GM19328 (cell line): ENCODE results near the gene ALG11.

Source experiments
- ATAC-seq: cut with Tn5 transposase; IDR thresholded peaks from one replicate; pipeline ENCODE4 v1.9.1; 2021; ENCODE audit warnings: mild to moderate bottlenecking, moderate library complexity; ENCODE audit not compliant: unreplicated experiment

ALG11 gene

DNA sequence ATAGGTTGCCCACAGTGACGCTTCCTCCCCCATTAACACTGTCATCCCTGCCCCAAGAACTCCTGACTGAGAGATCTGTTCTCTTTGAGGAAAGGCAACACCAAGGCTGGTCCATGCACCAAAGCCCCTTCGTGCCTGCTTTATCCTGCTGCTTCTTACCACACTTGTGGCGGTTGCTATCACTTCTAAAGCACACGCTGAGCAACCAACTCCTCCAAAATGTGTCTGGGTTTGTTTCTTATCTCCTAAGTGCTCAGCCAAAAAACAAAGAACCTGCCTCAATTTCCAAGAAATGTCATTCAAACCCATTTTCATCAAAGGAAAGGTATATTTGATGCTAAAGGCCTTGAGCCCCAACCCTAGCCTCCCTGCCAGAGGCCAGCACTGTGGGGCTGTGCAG, 15.6 kb upstream of the ALG11 start:
- ATAC-seq = no peak

DNA sequence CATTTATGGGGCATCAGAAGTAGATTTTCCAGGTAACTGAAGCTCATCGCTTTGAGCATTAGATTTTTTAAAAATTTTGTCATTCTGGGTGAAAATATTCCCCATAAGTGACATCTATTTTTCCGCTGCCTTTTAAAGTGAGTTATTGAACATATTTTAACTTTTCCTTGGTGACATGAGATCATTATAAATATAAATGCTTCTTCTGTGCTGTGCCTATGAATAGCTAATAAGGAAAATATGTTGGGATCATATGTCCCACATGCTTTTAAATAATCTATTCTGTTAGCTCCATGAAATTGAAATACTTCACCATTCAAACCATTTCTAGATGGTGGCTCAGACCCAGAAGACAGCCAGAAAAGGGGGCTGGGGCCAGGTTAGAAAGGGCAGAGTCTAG, 15.0 kb upstream of the ALG11 start:
- ATAC-seq = no peak

DNA sequence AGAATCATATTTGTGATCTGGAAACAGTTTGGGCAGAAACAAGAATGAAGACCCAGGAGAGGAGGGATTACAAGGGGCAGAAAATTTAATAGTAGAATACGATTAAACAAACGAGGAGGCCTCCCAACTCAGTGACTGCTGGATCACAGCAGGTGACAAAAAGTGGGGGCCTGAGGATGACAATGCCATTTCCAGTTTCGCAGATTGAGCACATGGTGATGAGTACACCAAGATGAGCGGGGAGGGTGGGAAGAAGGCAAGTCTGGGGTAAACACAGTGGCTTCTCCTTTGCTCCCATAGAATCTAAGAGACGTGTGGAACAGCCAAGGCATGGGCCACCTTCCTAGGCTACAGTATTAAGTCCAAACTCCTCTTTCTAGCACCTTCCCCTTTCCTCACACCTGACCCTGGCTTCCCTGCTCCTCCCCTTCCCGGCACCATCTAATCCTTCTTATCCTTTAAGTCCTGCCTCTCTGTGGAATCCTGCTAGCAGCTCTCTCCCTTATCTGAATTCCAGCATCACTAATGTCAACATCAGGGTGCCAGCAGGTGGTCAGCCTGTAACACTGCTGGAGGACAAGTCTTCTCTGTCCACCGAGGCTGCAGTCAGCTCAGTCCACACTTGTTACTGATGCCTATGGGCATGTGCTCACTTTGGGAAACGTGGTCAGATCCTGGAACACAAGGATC, 14.4 kb upstream of the ALG11 start:
- no peak for ATAC-seq

DNA sequence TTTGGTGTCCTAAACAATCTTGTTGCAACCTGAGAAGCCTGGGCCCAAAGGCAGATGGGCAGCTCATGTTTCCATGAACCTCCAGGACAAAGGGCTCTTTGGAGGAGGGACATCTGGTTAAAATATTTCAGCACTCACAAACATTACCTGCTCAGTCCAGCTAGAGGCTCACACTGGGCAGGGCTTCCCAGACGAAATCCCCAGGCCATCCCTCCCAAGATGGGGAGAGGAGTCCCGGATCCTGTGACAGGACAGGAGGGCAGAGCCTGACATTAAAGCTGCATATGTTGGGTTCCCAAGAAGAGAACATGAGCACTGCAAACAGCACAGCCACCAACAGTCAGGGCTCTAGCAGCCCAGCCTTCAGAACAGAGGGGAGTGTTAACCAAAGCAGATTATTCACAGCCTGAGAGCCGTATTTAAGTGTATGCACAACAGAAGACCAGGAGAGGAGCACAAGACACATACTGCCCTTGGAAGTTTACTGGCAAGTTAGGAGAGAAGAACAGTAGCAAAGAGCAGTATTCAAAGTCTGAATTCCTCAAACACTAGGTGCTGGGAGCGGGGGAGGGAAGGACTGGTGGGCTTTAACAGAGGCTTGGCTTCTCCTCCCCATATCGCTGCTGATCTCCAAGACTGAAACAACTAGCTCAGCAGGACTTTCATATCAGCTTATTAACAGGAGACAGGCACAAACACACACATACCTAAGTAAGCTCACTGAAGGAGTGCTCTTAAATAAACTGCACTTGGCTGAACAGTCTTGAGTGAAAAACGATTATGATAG, 13.3 kb upstream of the ALG11 start:
- no peak for ATAC-seq

DNA sequence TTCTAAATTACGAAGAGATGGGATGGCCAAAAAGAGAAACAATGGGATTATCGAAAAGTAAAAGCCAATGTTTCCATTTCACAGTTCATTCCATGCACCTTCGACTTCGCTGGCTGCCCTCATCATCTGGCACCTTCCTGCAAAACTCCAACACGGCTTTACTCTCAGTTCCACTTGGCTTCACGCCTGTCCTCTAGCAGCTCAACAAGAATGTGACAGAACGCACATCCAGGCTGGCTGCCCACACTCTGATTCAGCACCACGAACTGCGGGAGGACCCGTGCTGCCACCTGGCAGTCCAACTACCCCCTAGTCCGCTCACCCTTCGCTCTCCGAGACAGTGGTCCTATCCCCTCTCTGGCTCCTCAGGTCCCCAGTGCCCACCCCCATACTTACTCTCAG, 12.7 kb upstream of the ALG11 start:
- no peak for ATAC-seq

DNA sequence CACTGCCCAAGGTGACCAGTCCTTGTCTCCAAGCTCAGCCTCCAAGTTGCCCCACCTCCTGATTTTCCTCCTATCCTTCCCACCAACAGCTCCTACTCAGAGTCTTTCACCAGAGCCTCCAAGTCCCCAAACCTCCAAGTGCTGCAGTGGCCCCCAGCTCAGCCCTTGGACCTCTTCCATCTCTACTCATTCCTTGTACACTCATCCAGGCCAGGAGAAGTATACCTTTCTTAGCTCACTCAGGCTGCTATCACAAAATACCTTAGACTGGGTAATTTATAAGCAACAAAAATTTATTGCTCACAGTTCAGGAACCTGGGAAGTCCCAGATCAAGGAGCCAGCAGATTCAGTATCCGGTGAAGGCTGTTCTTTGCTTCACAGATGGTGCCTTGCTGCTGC, 12.3 kb upstream of the ALG11 start:
- no peak for ATAC-seq

DNA sequence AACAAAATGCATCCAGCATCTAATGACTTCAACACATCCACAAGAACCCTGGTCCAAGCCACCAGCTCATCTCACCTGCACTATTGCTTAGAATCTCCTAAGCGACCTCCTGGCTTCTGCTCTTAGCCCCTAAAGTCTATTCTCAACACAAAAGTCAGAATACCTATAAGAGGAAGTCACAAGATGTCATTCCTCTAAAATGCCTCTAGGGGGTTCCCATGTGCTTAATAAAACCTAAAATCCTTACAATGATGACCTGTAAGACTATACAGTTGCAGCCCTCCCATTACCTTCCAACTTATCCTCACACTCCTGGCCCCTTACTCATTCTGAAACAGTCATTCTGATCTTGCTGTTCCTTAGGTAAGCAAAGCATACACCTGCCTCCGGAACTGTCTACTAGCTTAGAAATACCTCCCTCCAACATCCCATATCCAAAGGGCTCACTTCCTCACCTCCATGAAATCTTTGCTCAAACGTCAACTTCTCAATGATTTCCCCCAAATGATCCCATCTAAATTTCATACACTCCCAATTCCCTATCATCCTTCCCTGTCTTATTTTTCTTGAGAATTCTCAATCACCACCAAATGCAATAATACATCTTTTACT, 11.0 kb upstream of the ALG11 start:
- no peak for ATAC-seq

DNA sequence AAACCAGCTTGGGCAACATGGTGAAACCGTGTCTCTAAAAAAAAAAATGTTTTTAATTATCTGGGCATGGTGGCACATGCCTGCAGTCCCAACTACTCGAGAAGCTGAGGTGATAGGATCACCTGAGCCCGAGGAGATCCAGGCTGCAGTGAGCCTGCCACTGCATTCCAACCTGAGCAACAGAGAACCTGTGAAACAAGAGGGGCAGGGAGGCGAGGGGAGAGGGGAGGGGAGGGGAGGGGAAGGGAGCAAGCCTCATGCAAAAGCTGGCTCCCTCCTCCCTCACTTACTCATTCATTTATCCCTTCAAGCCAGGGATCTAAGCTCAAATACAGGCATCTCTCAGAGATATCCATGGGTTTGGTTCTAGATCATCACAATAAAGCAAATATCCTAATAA, 9.8 kb upstream of the ALG11 start:
- no peak for ATAC-seq

DNA sequence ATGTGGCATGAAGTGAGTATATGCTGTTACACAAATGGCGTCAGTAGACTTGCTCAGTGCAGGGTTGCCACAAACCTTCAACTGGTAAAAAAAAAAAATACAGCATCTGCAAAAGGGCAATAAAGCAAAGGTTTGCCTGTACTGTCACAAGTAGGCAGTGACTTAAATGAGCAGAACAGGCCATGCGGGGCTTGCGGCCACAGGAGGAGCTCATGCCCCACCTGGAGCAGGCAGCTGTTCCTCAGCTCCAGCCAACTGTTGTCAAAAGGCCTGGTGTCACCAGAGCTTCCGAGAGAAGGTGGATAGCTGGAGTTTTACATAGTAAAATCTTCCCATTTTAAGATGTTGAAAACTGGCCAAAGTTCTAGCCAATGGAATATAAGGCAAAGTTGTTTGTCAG, 8.7 kb upstream of the ALG11 start:
- no peak for ATAC-seq

DNA sequence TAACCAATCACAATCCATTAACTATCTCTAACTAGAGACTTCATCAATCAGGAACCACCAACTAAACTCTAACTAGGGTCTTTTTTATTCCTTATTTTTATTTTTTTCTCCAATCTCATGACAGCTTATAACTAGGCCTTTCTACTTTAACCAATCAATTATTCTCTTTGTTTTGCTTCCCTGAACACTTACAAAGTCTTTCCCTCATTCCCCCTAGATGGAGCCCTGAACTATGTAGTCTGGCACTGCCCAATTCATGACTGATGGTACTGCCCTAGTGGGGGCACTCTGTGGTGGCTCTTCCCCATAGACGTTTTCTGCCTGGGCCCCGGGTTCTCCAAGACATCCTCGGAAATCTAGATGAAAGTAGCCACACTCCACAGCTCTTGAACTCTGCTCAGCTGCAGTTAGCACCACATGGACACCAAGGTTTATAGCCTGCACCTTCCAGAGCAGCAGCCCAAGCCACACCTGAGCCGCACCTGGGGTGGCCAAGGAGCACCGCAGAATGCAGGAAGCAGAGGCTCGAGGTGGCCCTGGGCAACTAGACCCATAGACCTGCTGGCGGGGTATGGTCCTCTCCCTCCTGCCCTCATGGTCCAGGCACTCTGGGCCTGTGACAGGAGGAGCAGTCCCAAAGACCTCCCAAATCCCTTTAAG, 7.6 kb upstream of the ALG11 start:
- ATAC-seq = no peak

DNA sequence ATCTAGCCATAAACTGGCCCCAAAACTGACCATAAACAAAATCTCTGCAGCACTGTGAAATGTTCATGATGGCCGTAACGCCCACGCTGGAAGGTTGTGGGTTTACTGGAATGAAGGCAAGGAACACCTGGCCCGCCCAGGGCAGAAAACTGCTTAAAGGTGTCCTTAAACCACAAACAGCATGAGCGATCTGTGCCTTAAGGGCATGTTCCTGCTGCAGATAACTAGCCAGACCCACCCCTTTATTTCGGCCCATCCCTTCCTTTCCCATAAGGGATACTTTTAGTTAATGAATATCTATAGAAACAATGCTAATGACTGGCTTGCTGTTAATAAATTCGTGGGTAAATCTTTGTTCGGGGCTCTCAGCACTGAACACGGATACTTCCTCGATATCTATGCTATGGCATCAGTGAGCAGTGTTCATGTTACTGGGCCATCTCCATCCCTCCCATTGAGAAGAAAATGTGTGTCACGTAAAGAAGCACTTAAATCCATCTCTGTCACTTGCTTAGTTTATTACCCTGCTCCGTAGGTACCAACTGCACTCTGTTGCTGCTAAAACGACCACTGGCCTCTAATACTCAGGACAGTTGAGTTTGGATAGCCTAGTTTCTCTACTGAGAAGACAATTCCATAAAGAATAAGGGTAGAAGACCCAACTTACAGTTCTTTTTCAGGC, 6.2 kb upstream of the ALG11 start:
- no peak for ATAC-seq

DNA sequence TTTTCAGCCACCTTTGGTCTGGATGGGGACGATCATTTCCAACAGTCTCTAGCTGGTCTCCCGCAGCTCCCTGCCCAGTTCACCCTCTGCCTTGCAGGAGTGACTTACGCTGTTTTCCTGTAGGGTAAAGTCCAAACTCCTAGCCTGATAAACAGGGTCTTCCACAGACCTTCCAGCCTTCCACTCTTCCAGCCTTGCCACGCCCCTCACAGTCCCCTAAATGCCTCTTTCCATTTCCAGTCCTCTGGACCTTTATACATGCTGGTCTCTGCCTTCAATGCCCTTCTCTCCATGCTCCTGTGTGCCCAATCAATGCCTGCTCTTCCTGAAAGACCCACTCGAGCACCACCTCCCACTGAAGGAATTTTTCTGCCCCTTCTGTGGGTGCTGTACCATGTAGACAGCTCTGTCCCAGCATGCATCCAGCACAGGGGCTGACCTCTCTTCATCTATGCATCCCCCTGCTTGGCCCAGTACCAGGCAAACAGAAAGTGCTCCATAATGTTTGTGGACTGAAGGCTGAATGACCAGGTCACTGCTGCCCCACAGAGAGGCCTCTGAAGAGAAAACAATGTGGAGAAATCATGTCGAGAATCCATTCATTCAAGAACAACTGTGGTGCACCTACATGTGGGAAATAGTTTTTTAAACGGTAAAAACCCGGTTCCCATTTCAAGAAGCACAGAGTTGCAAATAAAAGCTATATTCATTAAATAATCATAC, 5.5 kb upstream of the ALG11 start:
- ATAC-seq = no peak

DNA sequence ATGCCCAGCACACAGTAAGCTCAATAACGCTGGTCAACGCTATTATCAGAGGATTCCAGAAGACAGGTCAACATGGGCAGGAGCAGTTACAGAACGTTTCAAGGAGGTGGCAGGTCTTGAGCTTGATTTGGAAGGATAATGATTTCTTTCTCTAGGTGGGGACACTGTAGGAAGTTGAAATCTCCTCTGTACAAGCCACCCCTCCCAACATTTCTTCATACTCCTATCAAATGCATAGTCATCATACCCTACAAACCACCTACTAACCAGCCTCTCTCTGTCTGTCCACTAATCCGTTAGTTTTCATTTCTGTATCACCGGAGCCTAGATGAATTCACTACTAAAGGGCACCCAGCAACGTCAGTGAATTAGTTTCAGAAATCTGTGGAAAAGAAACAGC, 2.3 kb upstream of the ALG11 start:
- no peak for ATAC-seq

DNA sequence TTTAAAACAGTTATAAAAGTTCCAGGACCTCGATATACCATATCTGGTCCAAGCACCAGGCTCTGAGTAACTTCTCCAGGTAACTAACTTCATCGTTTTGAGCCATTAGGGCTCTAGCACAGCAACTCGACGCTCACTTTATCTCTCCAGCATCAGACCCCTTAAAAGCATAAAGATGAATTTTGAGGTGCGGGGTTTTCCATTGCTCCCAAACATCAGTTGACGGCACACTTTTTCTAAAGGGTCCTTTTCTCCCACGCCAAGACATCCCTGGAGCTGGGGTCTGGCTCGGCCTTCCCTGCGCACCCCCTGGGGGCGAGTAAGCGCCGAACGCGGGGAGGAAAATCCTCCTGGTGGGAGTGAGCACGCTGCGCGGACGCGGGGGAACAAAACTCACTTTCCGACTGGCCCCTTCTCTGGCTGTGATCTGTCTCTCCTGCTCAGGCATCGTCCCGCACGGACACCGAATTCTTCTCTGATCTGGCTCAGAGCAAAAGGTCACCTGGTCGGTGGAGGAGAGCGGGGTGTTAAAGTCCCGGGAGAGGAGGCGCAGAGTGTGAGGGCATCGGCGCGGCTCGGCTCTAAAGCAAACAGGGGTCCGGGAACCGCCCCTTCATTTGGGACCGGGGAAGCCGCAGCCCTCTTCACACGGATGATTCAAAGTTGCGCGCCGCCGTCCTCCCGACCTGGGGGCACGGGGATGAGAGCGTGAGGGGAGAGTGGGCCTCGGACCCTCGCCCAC, 1.1 kb upstream of the ALG11 start, which contains the start of gene ATP7B:
Gene ATP7B, minus strand, starts transcription at position 561 of the 742 bp plus-strand sequence. Its CDS starts 113 bp downstream, at position 448.
- ATAC-seq = no peak

DNA sequence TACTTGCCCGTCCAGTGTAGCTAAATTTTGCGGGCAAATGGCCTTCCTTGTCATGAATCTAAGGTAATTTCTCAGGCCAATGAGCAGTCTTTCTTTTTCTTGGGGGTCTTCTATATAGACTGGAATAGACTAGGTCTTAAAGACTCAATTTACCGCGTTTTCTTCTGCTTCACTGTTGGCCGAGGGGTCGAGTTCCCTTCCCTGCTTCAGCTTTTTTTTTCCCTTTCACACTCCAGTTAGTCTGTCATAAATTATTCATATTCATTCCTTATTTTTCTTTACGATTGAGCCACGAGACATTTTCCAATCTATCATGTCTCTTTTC, 276 bp downstream of the ALG11 start:
- no peak for ATAC-seq

DNA sequence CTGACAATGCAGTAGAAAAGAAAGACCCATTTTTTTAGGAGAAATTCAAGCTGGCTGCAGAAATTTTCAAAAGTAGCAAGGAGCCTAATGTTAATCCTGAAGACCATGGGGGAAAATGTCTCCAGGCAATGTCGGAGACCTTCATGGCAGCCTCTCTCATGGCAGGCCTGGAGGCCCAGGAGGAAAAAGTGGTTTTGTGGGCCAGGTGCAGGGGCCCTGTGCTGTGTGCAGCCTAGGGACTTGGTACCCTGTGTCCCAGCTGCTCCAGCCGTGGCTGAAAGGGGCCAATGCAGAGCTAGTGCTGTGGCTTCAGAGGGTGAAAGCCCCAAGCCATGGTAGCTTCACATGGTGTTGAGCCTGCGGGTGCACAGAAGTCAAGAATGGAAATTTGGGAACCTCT, 4.1 kb downstream of the ALG11 start:
- ATAC-seq = no peak

DNA sequence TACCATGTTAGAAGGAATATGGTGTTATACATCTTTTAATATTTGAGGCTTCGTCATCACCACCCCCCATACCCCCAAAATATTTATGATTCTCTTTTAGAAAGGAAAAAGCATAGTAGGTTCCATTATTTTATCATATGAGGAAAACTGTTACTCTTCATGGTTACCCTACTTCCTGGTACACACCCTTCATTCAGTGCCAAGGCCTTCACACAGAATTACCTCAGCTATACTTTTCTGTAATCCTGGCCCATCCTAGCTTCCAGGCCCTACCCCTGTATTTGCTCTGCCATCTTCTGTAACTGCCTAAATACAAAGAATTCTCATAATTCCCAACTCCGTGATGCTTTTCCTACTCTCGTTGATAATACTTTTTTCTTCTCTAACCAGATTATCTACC, 8.0 kb downstream of the ALG11 start:
- ATAC-seq = no peak

DNA sequence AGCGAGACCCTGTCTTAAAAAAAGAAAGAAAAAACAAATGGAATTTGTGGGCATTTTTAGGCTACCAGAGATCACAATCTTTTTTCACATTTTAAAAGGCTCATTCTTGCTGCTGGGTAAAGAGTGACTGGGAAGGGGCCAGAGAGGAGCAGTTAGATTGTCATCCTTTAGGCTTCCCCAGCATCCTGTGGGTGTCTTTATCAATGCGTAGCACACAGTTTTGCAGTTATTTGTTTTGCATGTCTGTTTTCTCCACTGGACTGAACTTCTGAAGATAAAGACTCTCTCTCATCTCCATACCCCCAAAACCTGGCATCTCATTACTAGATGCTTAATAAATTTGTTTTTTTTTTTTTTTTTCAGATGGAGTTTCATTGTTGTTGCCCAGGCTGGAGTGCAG, 10.2 kb downstream of the ALG11 start:
- ATAC-seq = no peak

DNA sequence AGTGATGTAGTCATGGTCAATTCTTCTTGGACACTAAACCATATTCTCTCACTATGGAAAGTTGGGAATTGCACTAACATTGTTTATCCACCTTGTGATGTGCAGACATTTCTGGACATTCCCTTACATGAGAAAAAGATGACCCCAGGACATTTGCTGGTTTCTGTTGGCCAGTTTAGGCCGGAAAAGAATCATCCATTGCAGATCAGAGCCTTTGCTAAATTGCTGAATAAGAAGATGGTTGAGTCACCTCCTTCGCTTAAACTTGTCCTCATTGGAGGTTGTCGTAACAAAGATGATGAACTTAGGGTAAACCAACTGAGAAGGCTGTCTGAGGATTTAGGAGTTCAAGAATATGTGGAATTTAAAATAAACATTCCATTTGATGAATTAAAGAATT, 12.3 kb downstream of the ALG11 start, which contains the start of gene UTP14C:
Gene UTP14C, plus strand, starts transcription at position 211 of the 400 bp plus-strand sequence. CDS start 4,114 bp downstream, outside the sequence.
- ATAC-seq = no peak
